HG02852 (cell line): ENCODE measurements around the gene LRRC7.
"Not testable (repeated sequence)": the region's sequence is repeated elsewhere in the genome, so short reads cannot be mapped to it uniquely, and the experiment has no call there.

Experiments
- ATAC-seq: cut with Tn5 transposase; IDR thresholded peaks from one replicate; pipeline ENCODE4 v1.9.1; 2021; ENCODE audit warnings: mild to moderate bottlenecking, moderate library complexity; ENCODE audit not compliant: unreplicated experiment

The LRRC7 gene

DNA sequence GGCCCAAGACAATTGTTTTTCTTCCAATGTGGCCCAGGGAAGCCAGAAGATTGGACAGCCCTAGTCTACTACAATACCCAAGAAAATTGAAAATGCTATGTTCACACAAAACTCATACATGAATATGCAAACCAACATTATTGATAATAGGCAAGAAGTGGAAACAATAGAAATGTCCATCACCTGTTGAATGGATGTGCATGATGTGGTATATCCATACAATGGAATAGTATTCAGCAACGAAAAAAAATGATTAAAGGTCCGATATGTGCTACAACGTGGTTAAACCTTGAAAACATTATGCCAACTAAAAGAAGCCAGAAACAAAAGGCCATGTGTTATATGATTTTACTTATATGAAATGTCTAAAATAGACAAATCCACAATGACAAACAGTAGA, 375.3 kb downstream of the LRRC7 start:
- no peak for ATAC-seq

DNA sequence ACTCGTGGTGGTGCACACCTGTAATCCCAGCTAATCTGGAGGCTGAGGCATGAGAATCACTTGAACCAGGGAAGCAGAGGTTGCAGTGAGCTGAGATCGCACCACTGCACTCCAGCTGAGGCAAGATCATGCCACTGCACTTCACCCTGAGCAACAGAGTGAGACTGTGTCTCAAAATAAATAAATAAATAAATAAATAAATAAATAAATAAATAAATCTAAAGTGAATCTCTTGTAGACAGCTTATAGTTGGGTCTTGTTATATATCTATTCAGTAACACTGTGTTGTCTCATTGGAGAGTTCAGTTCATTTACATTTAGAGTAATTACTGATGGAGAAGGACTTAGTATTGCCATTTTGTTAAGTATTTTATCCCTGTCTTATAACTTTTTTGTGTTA, 379.2 kb downstream of the LRRC7 start:
- no peak for ATAC-seq

DNA sequence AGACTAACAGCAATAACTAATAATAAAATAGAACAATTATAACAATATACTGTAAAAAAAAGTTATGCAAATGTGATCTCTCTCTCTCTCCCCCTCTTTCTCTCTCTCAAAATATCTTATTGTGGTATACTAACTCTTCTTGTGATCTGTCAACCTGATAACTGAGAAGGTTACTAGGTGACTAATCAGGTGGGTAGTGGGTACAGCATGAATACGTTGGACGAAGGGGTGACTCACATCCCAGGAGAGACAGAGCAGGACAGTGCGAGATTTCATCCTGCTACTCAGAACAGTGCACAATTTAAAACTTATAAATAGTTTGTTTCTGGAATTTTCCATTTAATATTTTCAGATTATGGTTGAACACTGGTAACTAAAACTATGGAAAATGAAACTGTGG, 380.1 kb downstream of the LRRC7 start:
- ATAC-seq = no peak

DNA sequence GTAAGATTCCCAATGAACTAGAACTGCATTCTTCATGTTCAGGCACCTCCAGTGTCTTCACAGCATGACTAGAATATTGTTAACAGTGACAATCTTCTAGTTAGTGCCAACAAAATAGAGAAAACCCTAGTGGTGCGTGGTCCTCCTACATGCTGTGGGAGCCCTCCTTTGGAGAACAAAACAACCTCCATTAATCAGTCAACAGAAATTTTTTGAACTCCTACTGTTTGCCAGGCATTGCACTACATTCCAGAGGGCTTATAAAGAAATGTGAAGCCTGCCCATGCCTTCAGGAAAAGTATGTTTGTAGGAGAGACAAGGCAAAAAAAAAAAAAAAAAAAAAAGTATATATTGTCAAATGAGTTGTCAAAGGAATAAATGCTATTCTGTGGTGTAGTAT, 385.0 kb downstream of the LRRC7 start:
- ATAC-seq = no peak

DNA sequence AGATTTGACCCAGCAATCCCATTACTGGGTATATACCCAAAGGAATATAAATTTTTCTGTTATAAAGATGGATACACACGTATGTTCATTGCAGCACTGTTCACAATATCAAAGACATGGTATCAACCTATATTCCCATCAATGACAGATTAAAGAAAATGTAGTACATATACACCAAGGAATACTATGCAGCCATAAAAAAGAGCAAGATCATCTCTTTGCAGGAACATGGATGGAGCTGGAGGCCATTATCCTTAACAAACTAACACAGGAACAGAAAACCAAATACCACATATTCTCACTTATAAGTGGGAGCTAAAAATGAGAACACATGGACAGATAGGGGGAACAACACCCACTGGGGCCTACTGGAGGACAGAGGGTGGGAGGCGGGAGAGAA, 394.7 kb downstream of the LRRC7 start:
- not testable (repeated sequence) for ATAC-seq

DNA sequence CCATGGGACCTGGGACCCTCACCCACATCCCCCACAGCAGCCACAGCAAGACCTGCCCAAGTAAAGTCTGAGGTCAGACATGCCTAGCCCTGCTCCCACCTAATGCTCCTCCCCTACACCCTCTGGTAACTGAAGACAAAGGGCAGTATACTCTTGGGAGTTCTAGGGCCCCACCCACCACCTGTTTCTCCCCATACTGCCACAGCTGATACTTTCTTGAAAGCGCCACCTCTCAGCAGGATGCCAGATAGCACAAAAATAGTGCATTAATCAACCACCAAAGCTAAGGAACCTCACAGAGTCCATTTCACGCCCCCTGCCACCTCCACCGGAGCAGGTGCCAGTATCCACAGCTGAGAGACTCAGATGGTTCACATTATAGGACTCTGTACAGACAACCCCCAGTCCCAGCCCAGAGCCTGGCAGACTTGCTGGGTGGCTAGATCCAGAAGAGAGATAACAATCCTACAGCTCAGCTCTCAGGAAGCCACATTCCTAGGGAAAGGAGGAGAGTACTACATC, 399.6 kb downstream of the LRRC7 start:
- no peak for ATAC-seq

DNA sequence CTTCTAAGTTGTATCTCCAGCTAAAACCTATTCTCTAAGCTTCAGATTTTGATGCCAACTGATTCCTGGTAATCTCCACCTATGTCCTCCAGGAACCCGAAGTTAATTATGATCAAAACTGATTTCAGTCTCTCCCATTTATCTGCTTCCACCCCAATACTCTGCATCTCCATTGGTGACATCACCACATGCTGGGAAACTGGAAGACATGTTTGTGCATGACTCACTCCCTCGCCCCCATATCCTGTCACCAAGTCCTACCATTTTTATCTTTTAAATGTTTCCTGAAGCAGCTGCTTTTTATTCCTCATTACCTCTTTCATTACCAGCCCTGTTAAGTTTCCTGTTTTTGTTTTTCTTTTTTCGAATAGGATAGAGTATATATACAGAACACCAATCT, 409.2 kb downstream of the LRRC7 start:
- no peak for ATAC-seq

DNA sequence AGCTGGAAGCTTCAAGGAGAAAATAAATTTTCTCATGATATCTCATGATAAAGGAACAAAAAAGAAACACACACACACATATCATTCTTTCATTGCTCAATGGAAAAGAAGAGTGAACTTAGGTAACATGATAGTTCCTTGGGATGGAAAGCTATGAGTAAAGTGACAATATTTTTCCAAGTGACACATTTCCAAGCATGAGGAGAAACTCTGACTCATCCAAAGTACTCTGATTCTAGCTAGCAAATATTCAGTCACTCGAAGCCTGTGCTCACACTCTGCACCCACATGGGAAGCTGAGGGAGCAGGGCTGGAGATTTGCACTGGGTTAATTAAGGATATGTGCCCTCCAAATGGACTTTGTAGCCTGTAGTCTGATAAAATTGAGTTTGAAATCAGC, 415.3 kb downstream of the LRRC7 start:
- ATAC-seq = no peak

DNA sequence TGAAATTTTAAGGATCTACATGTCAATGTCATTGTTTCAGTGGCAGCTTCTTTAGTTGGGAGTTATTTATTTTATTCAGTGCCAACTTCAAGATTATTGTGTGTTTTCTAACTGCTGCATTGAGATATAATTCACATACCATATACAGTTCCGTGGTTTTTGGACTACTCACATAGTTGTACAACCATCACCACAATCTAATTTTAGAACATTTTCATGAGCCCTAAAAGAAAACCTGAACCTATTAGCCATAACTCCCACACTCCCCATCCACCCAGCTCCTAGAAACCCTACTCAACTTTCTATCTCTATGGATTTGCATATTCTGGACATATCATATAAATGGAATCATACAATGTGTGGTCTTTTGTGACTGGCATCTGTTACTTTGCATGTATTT, 417.7 kb downstream of the LRRC7 start:
- ATAC-seq = no peak

DNA sequence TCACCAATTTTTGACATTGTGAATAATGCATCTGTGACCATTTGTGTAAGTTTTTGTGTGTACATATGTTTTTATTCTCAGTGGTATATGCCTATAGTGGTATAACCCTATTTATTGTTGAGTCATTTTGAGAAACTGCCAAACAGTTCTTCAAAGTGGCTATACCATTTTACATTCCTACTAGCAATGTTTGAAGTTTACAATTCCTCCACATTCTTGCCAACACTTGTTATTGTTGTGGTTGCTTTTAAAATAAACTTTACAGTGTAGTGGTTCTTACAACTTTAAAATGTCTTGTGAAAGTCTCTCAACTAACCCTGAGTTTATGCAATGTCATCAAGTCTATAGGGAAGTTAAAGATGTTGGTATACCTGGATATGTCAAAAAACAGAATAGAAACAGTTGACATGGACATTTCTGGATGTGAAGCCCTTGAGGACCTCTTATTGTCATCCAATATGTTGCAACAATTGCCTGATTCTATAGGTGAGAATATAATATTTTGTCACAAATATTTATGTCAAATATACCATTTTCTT, 418.2 kb downstream of the LRRC7 start:
- ATAC-seq = no peak

DNA sequence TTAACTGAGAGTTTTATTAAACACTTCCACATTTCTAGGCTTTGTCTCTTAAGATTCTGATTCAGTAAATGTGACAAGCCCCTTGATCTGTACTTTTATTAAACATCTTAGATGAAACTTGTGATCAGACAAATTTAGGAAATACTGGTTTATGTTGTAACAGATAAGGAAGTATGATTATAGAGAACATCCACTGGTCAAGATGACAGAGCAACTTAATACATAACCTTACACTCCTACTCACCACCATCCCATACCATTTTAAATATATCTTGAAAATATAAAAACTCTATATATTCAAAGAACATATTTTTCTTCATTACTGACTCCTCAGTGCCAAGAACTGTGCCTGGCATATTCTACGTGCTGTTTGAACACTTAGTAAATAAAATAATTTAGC, 420.2 kb downstream of the LRRC7 start:
- ATAC-seq = no peak

DNA sequence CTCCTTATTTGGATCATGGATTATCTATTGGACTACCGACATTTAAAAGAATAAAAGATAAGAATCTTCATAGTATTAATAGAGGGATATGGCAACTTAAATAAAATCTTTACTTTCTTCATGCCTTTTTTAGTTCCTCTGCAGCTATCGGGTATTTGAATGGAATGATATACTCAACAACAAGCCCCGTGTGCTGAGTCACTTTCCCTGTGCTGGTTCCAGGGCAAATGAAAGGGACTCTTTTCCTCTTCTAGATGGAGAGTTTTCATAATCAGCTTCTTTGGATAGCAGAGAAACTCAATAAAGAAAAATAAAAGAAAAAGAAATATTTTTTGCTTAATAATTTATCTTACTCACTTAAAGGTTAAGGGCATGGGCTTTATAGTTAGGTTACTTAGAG, 423.9 kb downstream of the LRRC7 start:
- ATAC-seq = no peak

DNA sequence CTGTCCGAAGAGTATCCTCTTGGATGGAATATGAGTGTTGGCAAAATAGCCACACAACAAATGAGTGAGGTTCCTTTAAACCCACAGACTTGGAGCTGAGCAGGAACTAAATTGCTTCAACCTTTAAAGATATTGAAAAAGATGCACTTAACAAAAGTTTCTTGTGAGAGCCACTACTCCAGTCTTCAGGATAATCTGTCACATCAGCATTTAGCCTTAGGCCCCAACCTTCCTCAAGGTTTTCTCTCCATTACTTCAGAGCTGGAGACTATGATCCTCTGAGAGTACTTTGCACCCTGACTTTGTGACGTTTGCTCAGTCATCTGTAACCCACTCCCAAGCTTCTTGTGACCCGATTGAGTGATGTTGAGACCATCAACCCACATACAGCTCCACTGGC, 424.9 kb downstream of the LRRC7 start:
- no peak for ATAC-seq

DNA sequence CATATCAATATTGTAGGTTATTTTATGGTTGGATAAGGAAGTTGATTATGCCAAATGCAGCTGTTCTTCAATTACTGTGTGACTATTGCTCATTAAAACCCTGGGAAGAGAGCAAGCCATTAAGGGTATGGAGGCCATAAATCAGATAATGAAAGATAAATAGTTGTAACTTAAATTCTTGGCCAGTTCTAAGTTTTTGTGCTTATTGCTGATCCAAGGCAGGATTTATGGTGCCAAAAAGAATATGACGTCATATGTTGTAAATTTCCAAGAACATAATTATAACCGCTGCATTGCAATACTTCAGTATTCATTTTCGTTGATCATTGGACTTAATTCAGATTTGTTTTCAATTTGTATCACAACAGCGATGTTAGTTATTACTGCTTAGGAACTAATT, 426.1 kb downstream of the LRRC7 start:
- no peak for ATAC-seq

DNA sequence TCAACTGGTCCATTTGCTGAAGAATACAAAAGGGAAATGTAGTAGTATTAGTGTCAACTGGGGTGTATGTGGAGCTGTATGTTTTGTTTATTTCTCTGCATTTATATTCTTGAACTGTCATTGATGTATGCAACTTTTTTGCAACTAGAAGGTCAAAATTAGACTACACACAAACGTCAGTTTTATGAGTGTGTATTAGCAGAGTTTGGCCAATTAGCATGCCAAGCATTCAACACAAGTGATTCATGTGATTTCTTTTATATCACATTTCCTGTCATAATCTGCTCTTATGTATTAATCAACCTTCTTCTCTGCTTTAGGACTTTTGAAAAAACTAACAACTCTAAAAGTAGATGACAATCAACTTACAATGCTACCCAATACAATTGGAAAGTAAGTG, 426.5 kb downstream of the LRRC7 start:
- no peak for ATAC-seq

DNA sequence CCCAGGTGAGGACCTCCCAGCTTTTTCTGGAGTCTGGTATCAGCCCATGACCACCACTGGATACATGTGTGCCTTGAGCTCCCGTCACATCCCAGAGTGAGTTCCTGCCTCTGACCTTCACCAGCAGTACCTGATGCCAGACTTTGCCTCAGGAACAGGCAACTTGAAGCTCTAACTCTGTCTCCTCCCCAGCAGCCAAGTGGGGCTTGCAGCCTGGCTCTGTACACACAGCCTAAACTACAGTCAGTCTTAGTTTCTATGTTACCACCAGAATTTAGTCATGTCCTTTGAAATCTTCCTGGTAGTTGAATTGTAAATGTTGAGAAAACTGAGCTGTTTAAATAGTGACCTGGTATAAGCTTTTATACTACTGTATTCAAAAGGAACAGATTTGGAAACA, 431.1 kb downstream of the LRRC7 start:
- no peak for ATAC-seq

DNA sequence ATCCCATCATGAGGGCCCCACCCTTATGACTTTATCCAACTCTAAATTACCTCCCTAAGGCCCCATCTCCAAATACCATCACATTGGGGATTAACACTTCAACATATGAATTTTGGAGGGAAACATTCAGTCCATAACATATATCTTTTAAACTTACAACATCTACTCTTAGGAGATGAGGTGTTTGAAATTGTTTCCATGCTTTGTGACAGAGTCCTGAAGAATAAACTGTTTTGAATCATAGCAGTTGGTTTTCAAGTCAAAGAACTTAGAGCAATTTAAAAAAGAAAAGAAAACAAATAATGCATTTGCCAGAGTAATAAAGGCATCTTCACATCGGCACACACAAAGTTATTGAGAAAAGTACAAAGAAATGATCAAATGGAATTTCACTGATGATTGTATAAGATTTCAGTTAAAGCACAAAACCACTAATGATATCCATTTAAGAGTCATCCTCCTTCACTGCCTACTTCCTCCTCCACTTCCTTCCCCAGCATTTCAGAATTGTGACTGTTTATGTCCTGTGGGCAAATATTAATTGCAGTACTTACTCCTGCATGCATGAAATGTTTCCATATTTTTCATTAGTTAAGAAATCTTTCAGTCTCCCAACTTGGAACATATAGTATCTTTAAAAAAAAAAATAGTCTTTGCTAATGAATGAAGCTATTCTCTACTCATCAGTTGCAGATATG, 435.6 kb downstream of the LRRC7 start:
- no peak for ATAC-seq

DNA sequence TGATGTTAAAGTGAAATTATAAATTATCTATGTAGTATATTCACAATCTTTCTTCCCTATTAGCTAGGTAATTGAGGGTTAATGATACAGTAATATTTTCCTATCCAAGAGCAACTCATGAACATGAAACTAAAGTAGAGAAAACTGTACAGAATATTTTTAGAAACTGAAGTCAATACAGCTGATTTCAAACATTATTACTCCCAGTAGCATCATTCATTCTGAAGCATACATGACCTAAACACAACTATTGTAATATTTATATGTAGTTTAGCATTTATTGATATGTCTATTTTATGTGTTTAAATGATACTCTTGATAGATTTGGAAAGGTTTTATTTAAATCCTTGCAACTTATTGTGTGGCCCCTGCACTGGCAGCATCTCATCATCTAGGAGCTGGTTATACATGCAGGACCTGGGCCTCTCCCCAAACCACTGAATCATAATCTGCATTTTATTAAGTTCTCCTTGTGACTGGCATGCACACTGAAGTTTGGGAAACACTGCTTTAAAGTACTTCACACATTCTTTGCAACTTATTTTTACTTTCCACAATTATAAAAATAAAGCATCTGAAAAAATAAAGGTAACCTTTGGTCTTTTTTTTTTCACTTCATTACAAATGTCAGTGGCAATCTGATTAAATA, 437.8 kb downstream of the LRRC7 start:
- ATAC-seq = no peak

DNA sequence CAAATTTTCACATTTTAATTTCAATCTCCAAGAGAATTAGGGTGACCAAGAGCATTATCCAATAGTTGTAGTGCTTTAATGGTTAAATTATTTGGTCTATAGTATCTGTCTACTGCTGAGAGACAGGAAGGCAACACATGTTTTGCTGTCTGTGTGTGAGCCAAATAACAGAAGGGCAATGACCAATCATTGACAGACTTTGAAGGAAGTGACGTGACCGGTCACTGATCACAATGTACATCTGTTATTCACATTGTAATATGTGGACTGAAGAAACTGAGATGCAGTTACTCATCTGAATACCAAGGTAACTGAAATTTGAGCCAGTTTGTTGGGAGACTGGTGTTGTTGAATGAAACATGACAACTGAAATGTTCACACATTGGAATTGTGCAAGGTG, 440.9 kb downstream of the LRRC7 start:
- no peak for ATAC-seq

DNA sequence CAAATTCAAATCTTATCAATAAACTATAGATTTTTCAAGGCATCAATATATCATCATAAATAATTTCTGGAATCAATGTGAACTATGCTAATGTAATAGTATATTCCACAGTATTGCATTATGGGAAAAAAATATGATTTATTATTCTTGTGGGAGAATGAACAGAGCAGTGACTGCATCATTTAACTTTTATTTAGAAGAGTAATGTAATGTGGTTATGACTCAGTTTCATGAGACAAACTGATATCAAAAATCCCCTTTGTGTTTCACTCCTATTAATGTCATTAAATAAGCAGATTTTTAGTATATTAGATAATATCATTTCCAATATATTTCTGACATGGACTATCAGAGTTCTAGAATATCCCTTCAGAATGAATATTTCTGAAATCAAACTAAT, 450.0 kb downstream of the LRRC7 start:
- no peak for ATAC-seq

DNA sequence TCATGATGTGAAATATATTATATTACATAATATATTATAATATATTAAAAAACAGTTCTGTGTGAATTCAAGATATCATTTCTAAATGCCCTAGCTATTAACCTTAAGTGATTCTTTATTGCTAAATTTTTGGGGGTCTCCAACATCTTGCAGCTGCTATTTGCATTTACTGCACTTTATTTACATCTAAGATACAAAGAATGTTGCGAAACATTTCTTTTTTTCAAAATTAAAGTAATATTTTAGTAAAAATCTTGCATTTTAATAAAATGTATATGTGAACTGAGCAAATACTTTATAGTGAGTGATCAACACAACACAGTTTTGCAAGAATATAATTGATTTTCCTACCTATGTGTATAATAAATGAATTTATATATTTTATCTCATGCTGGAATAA, 456.6 kb downstream of the LRRC7 start:
- no peak for ATAC-seq

DNA sequence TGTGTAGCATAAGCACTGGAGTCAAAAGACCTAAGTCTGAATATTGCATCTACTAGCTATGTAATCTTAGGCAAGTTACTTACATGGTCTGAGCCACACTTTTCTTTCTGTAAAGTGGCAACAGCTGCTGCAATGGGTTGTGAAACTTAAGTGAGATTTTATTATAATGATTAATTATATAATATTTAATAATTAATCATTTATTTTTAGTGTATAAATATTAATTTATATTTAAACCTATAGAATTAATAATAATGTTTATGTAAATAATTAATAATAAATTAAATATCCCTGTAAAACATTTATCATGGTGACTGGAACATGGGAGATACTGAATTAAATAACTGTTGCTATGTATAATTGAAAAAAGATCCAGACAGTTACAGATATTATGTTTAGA, 457.3 kb downstream of the LRRC7 start:
- ATAC-seq = no peak
